Activated naive CD8-positive, alpha-beta T cell treated with anti-CD3 and anti-CD28 coated beads, Interleukin-2, amount 50 U/mL, for 16 hours (primary cell): ENCODE data around the gene LEMD1.
A peak's percentile ranks its signal among the peaks of the same experiment; 100 is the strongest.
"Not testable (repeated sequence)": the region's sequence is repeated elsewhere in the genome, so short reads cannot be mapped to it uniquely, and the experiment has no call there.

Experiments used
- DNase-seq: peaks from one replicate; pipeline ENCODE4 v3.0.0-alpha.2; 2020; ENCODE audit warnings: low read depth, low spot score

LEMD1 gene

GRCh38 chr1:205430696-205431305 lies 8.9 kb upstream of the LEMD1 start:
- DNase-seq = peak; percentile 32

- no peak for DNase-seq
Observed at GRCh38 chr1:205429762-205430695, 8.2 kb upstream of the LEMD1 start.

GRCh38 chr1:205424901-205425600 lies 3.2 kb upstream of the LEMD1 start:
- DNase-seq = no peak

- DNase-seq = no peak
Observed at GRCh38 chr1:205423814-205424399, 2.1 kb upstream of the LEMD1 start.

- DNase-seq = no peak
Observed at GRCh38 chr1:205422993-205423642, 1.3 kb upstream of the LEMD1 start.

GRCh38 chr1:205420938-205421337 lies 918 bp downstream of the LEMD1 start:
- DNase-seq = no peak

- DNase-seq = no peak
Observed at GRCh38 chr1:205417870-205418635, 3.8 kb downstream of the LEMD1 start.

GRCh38 chr1:205416322-205416721 lies 5.5 kb downstream of the LEMD1 start:
- no peak for DNase-seq

GRCh38 chr1:205410581-205411298 lies 11.1 kb downstream of the LEMD1 start:
- DNase-seq = no peak

GRCh38 chr1:205407970-205408369 lies 13.9 kb downstream of the LEMD1 start:
- no peak for DNase-seq

- not testable (repeated sequence) for DNase-seq
Observed at GRCh38 chr1:205406252-205406651, 15.6 kb downstream of the LEMD1 start.

GRCh38 chr1:205404484-205404883 lies 17.4 kb downstream of the LEMD1 start:
- not testable (repeated sequence) for DNase-seq

- DNase-seq = no peak
Observed at GRCh38 chr1:205398586-205398985, 23.3 kb downstream of the LEMD1 start.

GRCh38 chr1:205396967-205397616 lies 24.8 kb downstream of the LEMD1 start:
- no peak for DNase-seq

GRCh38 chr1:205395616-205396015 lies 26.2 kb downstream of the LEMD1 start:
- DNase-seq = no peak

- no peak for DNase-seq
Observed at GRCh38 chr1:205392650-205393049, 29.2 kb downstream of the LEMD1 start.

GRCh38 chr1:205391386-205391785 lies 30.5 kb downstream of the LEMD1 start:
- DNase-seq = no peak

GRCh38 chr1:205387845-205388244 lies 34.0 kb downstream of the LEMD1 start:
- DNase-seq = no peak

GRCh38 chr1:205382990-205383389 lies 38.9 kb downstream of the LEMD1 start:
- not testable (repeated sequence) for DNase-seq
